HG03097 (cell line): ENCODE measurements around the gene F12.
"Not testable (repeated sequence)": the region's sequence is repeated elsewhere in the genome, so short reads cannot be mapped to it uniquely, and the experiment has no call there.

ENCODE experiments used
- ATAC-seq: cut with Tn5 transposase; IDR thresholded peaks from one replicate; pipeline ENCODE4 v1.9.1; 2021; ENCODE audit not compliant: unreplicated experiment, low FRiP score

F12 gene

GRCh38 chr5:177419046-177419445 is 9.7 kb upstream of the F12 start:
- no peak for ATAC-seq

DNA sequence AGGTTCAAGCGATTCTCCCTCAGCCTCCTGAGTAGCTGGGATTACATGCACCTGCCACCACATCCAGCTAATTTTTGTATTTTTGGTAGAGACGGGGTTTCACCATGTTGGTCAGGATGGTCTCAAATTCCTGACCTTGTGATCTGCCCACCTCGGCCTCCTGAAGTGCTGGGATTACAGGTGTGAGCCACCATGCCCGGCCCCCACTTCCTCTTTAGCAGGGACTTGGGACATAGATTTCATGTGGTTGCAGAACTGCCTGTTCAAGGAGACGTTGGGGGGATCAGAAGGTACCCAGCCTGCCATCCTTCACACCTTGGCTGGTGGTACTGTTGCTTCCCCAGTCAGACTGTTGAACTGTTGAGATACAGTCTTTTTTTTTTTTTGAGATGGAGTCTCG is 7.7 kb upstream of the F12 start:
- not testable (repeated sequence) for ATAC-seq

DNA sequence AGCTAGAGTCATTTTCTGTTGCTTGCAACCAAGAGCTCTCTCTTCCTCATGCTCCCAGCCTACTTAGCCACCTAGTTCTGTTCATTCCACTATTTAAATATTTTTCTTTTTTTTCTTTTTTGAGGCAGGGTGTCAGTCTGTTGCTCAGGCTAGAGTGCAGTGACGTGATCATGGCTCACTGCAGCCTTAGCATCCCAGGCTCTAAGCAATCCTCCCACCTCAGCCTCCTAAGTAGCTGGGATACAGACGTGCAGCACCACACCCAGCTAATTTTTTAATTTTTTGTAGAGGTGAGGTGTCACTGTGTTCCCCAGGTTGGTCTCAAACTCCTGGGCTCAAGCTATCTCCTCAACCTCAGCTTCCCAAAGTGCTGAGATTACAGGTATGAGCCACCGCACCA is 5.1 kb upstream of the F12 start:
- ATAC-seq: no peak

DNA sequence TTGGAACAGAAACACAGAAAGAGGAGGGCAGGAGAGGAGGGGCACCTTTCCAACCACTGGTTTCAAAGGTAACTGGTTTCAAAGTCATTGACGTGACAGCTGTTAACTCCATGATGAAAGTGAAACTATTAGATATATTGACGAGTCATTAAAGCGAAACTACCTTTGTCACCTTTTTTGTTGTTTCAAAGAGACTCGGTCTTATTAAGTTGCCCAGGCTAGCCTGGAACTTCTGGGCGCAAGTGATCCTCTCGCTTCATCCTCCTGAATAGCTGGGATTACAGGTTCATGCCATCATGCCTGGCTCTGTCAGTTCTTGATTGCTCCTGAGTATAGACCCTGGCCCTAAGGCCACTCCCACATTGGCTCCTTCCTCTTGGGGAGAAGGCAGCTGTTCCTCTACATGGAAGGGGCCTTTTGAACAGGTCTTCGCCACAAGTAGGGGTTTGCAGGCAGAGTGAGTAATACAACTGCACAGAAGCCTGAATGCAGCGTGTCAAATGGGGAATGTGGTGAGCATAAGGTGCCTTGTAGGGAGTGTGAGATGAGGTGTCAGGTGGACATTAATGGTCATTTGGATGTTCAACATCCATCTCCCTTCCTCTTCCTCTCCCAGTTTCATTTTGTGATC is 3.4 kb upstream of the F12 start:
- no peak for ATAC-seq

- ATAC-seq: no peak
Measured at GRCh38 chr5:177410575-177410974, 1.2 kb upstream of the F12 start.

GRCh38 chr5:177405805-177406204 is 3.6 kb downstream of the F12 start:
- no peak for ATAC-seq

GRCh38 chr5:177405312-177405711 is 4.1 kb downstream of the F12 start:
- no peak for ATAC-seq

- no peak for ATAC-seq
Measured at GRCh38 chr5:177404641-177405179, 4.7 kb downstream of the F12 start.

- peak; percentile 52 for ATAC-seq
Measured at GRCh38 chr5:177403792-177404640, 5.3 kb downstream of the F12 start.

DNA sequence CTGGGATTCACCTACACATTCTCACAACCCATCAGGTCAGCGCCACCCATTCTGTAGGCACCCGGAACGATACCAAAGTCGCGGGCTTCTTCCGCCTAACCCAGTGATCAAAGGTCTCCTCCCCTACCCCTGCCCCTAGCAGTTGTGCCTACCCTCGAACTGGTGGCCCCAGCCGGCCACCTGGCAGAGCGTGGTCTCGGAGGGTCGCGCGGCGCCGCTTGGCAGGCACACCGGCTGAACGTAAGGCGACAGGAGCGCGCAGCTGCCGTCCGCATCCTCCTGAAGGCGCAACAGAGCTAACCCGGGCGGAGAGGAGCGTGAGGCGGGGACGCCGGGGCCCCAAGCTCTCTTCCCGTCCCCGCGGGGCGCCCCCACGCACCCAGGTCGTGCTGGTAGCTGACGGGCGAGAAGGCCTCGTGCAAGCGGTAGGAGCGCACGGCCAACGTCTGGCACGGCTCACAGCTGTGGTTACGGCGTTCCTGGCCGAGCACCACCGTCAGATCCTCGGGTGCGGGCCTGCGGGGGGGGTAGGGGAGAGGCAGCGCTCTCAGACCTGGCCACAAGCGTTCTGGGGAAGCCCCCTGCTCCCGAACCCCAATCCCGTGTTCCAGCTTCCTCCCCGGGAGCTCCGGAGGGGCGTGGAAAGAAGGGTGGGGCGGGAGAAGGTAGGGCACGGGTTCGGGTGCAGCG is 6.1 kb downstream of the F12 start:
- ATAC-seq: peak; percentile 14

DNA sequence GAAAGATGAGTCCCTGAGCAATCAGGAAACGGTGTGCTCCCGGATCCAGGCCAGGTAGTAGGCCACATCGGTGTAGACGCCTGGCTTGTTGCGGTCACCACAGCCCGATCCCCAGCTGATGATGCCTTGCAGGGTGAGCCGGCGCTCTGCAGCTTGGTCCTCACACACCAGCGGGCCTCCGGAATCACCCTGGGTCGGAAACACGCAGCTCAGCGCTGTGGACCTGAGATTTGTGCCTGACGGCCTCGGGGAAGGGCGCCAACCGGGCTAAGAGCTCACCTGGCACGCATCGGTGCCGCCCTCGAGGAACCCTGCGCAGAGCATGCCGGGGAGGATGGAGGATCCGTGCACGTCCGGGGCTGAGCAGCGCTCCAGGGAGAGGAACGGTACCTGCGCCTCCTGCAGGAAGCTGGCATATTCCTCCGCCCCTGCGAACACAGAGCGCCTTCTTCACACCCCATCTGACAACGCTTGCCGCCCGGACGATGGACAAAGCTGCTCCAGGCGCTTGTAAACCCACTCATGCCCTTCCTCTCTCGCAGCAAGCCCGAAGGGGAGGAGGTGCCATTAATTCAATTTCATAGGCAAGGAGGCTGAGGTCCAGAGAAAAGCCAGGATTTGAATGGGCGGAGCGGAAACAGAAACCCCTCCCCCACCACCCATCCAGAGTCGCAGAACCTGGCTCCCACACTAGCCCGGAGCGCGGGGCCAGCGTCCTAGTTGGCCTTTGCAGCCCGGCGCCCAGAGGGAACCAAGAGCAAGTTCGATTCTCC is 6.9 kb downstream of the F12 start:
- no peak for ATAC-seq

GRCh38 chr5:177399997-177400868 is 9.1 kb downstream of the F12 start, which contains the start of gene PFN3:
Gene PFN3 (minus strand): TSS chr5:177400661. CDS start chr5:177400576, 85 bp downstream.
- no peak for ATAC-seq

DNA sequence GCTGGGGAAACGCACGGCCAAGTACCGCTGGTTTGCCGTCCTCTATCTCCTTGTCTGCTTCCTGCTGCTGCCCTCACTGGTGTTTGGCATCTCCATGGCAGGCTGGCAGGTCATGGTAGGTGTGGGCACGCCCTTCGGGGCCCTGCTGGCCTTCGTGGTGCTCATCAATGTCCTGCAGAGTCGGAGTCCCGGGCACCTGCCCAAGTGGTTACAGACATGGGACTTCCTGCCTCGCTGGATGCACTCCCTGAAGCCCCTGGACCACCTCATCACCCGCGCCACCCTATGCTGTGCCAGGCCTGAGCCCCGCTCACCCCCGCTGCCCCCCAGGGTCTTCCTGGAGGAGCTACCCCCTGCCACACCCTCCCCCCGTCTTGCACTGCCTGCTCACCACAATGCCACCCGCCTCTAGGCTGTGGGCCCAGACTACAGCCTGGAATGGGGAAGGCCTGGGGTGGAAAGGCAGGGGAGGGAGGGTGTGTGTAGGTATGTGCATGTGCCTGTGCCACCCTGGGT is 11.4 kb downstream of the F12 start:
- ATAC-seq: no peak

- no peak for ATAC-seq
Measured at GRCh38 chr5:177396807-177397206, 12.6 kb downstream of the F12 start.

DNA sequence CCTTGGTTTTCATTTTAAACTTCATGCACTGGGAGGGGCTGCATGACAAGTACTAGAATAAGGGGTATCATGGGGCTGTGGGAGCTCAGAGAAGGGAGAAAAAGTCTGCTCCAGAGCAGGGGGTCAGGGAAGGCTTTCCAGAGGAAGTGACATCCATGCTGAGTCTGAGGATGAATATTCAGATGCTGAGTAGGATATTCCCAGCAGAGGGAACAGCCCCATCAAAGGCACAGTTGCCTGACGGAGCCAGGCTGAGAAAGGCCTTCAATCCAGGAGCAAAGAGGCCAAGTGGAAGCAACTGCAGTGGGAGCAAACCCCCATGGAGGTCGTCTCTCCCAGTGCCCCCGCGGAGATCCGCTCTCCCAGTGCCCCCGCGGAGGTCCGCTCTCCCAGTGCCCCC is 13.3 kb downstream of the F12 start:
- ATAC-seq: no peak

DNA sequence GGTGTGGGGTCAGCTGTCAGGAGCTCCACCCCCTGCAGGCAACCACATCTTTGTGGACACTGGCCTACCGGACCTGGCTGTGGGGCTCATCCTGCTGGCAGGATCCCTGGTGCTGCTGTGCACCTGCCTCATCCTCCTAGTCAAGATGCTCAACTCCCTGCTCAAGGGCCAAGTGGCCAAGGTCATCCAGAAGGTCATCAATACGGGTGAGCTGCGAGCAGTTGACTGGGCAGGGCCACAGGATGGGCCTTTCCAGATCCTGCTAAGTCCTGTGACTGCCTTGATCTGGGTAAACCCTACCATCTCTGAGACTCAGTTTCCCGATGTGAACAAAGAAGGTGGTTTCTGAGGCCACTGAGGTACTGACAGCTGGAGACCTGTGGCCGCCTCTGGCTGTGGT is 15.4 kb downstream of the F12 start:
- no peak for ATAC-seq

DNA sequence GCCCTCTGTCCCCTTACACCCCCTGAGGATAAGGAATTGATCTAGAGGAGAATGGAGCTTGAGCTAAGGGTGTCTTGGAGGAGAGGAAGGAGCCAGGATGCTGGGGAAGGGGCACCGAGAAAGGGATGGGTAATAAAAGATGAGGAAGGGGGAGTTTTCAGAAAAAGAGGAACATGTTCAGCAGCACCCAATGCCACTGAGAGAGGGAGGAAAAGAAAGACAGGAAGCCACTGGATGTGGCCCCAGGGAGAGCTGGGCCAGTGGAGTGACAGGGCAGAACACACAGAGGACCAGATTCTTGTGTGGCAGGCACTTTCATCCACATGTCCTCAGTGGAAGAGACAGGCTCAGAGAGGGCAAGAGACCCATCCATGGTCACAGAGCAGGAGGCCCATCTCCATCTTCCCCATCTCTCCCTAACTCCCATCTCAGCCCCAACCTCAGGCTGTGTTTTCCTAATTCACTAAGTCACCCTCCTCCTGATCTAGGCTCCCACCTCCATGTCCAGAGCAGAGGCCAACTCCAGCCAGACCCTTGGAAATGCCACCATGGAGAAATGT is 16.1 kb downstream of the F12 start:
- ATAC-seq: no peak

GRCh38 chr5:177392765-177393164 is 16.6 kb downstream of the F12 start:
- ATAC-seq: no peak
